Hippocampal formation (tissue), 2 donors: ENCODE data around the gene FBXL7.

Experiments
- DNase-seq, 2 donors: peaks; one replicate each; lab custom pipeline; 2025; lab: John Stamatoyannopoulos, UW

The FBXL7 gene

DNA sequence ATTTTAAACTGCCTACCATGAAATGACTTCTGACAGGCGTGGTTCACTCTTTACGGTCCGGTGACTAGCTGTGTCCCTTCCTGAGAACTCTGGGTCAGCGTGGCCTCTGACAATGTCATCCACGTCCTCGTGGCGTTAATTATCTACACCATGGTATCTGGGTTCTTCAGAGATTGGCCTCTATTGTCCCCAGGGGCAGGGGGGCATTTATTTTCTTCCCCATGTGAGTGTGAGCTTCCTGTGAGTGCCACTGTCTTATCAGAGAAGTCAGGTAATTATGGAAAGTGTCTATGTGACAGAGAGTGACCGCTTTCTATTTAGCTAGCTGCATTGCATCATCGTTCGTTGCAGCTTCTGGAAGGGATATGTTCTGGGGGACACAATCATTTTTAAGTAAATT lies 77.2 kb downstream of the FBXL7 start:
- no peak for DNase-seq

DNA sequence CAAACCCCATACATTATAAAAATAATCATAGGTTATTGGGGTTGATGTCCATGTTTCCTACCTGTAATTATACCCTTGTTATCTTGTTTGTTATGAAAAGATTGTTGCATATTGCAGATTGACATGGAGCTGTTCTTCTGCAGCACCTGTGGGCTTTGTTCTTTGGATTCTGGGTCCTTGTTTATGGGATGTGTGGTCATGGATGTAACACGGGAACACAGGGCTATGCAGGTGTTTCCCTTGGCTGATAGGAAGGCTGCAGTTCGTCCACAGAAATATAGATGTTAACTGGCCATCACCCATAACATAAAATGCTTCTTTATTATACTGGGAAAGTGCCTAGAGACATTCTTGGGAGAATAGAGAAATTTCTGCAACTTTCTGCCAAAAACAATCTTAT lies 77.9 kb downstream of the FBXL7 start:
- no peak for DNase-seq

GRCh38 chr5:15579193-15579990 lies 79.4 kb downstream of the FBXL7 start:
- no peak for DNase-seq

GRCh38 chr5:15584528-15584927 lies 84.5 kb downstream of the FBXL7 start:
- DNase-seq = no peak

- no peak for DNase-seq
These were observed 85.1 kb downstream of the FBXL7 start for GRCh38 chr5:15585128-15585527.

DNA sequence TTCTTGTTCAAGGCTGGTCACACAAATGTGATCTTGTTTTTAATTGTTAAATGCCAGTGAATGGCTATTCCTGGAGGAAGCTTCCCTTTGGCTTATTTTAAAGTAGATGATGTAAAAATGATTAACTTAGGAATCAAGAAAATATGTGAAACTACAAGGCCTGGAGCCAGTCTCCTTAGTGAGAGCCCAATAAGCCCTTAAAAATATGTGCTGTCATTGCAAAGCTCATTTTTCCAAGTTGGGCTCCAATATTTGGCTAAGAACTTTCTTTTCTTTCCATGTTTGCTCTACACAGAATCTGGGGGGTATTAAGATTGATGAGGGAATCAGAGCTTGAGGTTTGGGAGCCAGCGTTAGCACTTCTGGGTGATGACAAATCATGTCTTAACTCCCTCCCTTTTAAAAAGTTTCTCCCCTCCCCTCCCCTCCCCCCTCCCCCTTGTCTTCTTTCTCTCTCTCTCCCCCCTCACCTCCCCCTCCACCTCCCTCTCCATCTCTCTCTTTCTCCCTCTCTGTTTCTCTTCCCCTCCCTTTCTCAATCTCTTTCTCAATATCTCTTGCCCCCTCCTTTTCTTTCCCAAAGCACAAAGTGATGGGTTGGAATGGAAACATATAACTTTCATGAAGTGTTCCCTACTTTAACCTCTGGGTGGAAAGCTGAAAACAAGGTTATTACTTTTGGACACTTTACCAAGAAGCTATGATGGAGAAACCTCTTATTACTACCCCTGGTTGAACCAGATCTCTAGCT lies 86.0 kb downstream of the FBXL7 start:
- no peak for DNase-seq

DNA sequence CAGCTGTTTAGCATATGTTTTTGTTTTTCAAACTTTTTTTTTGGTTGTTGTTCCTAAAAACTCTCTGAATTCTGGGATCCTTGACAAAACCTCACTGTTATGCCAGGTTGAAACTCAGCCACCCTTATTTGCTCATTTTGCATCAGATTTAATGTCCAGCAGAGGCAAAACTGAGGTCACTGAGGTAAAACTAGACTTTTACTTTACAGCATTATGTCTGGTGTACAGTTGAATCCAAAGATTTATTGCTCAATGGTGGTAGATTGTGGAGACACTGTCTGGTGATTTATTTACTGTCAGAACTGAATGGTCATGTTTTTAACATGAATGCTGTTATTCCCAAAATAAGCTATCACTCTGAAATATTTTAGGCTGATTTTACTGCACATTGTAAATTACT lies 87.9 kb downstream of the FBXL7 start:
- no peak for DNase-seq

DNA sequence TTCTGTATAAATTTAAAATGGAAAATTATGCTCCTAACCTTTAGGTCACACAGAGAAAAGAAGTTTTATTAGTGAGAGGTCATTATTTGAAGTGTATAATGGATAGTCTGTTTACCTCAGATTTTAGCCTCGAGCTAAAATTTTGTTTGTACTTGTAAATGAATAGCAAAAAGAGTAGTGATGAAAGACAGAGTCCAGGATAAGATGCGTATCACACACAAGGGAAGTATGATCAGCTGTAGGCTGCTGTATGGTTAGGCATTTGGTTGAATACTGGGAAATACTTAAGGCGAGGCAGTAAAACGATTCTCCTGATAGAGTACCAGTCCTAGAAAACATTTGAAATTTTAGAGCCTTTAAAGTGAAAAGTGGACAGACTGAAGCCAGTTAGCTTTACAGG lies 92.7 kb downstream of the FBXL7 start:
- DNase-seq = no peak

- DNase-seq = no peak
These were observed 95.1 kb downstream of the FBXL7 start for GRCh38 chr5:15594977-15595568.

DNA sequence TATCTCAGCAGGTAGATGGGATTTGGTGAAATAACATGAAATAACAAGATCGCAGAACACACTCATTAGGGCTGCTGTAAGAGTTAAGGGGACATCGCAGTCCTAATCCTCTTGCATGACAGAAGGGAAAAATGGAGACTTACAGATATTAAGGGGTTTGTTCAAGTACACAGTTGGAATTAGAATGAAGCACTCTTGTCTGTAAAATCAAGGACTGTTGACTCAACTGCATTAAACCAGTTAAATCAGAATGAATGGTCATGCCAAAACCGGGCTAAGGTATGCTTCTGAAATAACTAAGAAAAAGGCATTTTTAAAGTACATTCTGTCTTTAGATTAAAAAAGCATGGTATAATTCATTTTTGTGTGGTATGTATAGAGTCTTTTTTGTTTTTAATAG lies 95.9 kb downstream of the FBXL7 start:
- DNase-seq = no peak

- no peak for DNase-seq
These were observed 97.0 kb downstream of the FBXL7 start for GRCh38 chr5:15596936-15597335.

- no peak for DNase-seq
These were observed 97.8 kb downstream of the FBXL7 start for GRCh38 chr5:15597804-15598203.

GRCh38 chr5:15598294-15598902 lies 98.4 kb downstream of the FBXL7 start:
- DNase-seq = no peak

- DNase-seq = no peak
These were observed 100.1 kb downstream of the FBXL7 start for GRCh38 chr5:15600035-15600434.

- DNase-seq = no peak
These were observed 101.3 kb downstream of the FBXL7 start for GRCh38 chr5:15601274-15601673.

DNA sequence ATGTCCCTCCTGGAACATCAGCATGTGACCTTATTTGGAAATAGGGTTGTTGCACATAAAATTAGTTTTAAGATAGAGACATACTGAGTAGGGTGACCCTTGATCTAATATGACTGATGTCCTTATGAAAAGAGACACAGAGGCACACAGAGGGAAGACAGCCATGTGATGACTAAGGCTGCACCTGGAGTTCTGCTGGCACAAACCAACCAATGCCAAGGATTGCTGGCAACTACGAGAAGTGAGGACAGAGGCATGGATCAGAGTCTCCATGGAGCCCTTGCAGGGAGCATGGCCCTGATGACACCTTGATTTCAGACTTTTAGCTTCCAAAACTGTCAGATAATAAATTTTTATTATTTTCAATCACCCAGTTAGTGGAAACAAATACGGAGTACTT lies 101.9 kb downstream of the FBXL7 start:
- no peak for DNase-seq

- DNase-seq = no peak
These were observed 105.0 kb downstream of the FBXL7 start for GRCh38 chr5:15604986-15605385.

DNA sequence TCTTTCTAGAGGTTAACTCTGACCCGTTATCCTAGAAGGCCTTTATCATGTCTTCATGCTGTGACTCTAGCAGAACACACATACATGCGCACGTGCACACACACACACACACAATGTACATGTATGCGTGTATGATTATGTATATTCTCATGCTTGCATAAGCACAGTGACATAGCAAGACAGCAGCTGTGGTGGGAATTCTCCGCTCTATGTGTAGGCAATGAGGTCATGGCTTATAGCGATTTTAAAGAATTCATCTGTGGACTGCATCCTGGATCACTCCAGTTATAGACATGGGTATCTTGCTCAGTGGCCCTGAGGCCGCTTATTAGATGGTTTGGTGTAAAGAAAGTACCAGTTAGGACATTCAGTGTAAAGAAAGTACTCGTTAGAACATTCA lies 106.2 kb downstream of the FBXL7 start:
- DNase-seq = no peak

GRCh38 chr5:15607076-15607475 lies 107.1 kb downstream of the FBXL7 start:
- no peak for DNase-seq

DNA sequence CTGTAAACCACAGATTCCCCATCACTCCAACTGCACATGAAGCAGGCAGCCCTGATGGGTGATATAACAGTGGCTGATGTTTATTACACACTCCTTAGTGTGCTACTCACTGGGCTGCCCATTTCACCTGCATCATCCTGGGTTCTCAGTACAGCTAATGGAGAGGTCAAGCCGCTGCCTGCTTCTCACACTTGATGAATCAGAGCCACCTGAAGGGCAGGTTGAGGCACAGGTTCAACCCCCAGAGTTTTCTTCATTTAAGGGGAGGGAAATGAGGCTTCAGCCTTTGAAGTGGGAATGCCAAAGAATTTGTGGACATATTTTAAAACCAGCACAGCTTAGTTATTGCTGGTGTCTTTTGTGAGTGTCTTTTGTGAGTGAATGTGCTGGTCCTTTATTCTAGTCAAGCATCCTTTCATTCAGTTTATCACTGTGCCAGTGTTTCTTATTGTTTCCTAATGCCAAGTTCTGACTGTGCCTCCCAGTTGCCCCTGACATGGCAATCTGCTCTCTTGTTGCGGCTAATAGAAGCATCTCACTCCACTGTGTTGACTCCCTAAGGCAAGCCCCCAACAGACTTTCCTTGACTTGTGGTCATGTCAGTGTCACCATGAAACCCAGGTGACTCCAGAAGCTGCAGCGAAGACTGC lies 109.2 kb downstream of the FBXL7 start:
- peak in 1 of 2 donors; percentile 15 for DNase-seq

GRCh38 chr5:15610216-15610615 lies 110.2 kb downstream of the FBXL7 start:
- no peak for DNase-seq

- no peak for DNase-seq
These were observed 111.0 kb downstream of the FBXL7 start for GRCh38 chr5:15611008-15611407.
